GM12872 (cell line): ENCODE data around the gene KIF19.

Experiments used
- TF ChIP-seq, protein P1 (sequence below): IDR thresholded peaks from 3 replicates; pipeline ENCODE4 v1.5.1; 2011; ENCODE audit warnings: low read depth, mild to moderate bottlenecking, low read length, moderate library complexity; ENCODE audit not compliant: insufficient read depth

Gene KIF19

DNA sequence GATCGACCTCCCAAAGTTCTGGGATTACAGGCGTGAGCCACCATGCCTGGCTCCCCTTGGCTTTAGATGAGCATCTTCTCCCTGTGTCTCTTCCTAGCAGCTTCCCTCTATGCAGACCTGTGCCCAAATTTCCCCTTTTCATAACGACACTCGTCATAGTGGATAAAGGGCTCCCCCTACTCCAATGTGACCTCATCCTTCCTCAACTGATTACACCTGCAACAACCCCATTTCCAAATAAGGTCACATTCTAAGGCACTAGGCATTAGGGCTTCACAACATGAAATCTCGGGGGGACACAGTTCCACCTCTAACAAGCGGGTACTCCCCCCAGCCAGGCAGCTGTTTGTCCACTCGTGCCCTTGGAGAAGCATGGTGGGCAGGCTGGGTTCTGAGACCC is 10.3 kb downstream of the KIF19 start:
- TF ChIP-seq, protein P1, sequence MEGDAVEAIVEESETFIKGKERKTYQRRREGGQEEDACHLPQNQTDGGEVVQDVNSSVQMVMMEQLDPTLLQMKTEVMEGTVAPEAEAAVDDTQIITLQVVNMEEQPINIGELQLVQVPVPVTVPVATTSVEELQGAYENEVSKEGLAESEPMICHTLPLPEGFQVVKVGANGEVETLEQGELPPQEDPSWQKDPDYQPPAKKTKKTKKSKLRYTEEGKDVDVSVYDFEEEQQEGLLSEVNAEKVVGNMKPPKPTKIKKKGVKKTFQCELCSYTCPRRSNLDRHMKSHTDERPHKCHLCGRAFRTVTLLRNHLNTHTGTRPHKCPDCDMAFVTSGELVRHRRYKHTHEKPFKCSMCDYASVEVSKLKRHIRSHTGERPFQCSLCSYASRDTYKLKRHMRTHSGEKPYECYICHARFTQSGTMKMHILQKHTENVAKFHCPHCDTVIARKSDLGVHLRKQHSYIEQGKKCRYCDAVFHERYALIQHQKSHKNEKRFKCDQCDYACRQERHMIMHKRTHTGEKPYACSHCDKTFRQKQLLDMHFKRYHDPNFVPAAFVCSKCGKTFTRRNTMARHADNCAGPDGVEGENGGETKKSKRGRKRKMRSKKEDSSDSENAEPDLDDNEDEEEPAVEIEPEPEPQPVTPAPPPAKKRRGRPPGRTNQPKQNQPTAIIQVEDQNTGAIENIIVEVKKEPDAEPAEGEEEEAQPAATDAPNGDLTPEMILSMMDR, result no peak

DNA sequence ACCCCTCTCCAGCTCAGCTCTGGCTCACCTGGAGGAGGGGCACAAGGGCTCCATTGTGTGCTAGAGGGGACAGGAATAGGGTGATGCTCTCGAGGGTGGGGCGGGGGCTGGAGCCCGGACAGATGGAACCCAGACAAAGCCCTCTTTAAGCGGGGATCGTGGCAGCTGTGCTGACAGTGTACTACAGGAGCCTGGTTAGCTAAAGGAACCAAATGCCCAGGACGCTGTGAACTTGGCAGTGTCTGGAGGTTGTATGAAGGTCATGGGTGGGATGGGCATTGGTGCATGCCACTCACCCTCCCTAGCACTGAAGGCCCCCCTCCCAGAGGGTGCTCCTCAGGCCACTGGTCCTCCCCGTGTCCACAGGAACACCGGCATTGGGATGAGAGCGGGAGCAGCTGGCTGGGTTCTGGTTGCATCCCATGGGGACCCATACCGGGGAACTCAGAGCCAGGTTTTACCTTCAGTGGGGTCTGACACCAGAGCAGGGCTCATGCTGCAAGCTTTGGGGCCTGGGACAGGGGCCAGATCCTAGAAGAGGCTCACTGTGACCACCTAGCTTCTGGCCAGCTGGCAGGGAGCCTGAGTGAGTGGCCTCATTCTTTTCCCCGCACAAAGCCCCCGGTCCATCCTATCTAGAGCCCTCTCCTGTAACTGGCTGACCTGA is 11.9 kb downstream of the KIF19 start:
- TF ChIP-seq, protein P1, result no peak

DNA sequence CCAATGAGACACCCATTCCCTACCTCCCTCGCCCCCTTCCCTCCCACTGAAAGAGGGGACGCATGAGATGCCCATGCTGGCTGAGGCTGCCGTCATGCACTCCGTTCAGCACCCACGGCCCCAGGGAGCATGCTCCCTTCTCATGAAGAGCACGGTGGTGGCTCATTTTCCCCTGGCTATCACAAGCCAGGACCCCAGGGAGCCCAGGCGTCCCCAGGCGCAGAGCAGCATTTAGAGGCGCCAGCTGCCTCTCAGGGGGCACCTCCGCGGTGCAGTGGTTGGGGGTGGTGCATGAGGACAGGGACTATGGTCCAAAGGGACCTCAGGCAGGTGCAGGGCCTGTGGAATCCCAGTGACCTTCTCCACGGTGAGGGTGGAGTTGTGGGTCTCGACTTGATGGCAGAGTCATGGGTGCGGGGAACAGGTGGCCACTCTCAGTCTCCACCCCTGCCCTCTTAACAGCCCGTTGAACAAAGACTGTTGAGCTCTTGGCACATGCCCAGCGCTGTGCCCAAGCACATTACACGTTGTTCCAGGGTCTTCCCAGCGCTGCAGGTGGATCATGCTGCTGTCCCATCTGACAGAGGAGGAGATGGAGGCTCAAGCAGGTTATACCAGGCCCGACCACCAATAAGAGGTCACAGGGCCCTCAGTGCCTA is 13.6 kb downstream of the KIF19 start:
- TF ChIP-seq, protein P1, result no peak

DNA sequence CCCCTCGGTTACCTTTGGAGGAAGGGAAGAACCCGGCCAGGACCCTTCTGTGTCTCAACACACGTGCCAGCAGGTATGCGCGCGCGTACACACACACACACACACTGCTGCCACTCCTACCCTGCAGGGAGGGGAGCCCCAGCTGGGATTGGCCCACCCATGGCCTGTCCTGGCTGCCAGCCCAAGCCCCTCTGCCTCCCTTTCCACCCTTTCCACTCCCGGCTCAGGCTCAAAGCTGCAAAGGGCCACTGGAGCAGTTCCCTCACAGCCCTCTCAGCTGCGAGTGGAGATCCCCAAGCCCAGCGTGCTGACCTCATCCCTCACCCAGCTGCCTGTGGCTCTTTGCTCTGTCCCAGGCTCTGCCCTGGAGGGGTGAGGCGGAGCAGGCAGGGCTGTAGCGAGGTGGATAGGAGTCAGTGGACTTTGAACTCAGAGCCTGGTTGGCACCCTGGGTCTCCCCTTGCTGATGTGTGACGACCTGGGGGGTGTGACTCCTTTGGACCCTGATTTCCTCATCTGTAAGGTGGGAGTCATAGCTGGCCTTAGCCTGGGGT is 14.5 kb downstream of the KIF19 start:
- TF ChIP-seq, protein P1, result no peak

DNA sequence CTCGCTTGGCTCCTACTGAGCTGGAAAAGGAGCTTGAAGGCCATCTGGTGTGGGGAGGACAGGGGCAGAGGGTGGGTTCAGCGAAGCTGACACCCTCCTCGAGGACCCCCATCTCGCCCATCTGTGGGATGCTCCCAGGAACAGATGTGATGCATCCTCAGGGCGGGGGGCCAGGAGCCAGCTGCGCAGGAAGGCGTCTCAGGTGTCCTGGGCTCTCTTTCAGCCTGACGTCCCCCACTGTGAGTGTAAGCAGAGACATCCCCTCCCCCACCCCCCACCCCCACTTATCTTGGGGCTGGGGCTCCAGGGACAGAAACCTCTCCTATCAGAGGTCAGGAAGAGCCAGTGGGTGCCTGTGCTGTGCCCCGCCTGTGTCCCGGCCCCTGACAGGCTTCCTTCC is 16.2 kb downstream of the KIF19 start:
- TF ChIP-seq, protein P1, result no peak

DNA sequence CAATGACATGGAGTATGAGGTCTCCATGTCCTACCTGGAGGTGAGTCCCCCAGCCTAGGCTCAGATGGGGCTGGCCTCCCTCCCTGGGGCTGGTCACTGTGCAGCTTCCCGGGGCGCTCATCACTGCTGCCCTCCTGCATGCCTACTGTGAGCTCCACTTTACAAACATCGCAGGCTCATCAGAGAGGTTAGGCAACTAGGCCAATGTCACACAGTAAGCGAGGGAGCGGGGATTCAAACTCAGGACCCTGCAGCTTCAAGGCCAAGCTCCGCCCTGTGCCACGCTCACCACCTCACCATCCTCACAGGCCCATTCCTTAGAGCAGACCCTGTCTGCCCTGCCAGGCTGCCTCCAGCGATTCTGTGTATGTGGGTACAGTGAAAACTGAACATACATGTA is 17.1 kb downstream of the KIF19 start:
- TF ChIP-seq, protein P1, result no peak

DNA sequence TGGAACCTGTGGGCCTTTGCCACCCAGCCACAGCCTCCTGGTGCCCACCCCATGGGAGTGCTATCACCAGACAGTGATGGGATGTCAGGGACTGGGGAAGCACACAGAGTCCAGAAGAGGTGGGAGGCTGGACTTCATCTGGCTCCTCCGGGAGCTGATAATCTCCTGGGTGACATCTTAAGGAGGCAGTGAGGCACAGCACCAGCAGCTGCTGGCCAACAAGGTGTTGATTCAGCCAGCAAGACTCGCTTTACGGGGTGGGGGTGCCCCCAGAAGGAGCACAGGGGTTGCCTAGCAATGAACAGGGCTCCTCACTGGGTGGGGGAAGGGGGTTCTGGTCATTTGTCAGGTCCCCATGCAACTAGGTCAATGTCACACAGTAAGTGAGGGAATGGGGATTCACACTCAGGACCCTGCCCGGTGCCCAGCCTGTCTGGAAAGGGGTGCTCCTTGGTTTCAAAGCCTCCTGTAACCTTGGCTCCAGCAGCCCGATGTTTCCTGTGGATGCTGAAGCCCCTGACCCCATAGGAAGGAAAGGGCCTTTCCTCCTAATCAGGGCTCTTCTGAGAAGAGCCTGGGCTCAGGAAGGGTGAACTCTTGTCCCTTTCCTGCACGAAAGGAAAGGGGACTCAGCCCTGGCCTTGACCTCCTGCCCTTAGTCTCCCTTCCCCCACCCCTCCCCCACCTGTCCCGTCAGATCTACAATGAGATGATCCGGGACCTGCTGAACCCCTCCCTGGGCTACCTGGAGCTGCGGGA is 17.7 kb downstream of the KIF19 start:
- TF ChIP-seq, protein P1, result no peak
